B cell (primary cell): ENCODE measurements around the gene CACNA1D. TPM values are rescaled to one million over a fixed set of nuclear protein-coding genes. Genes with fewer than 3 reads are reported as not detected.

ENCODE experiments used
- ATAC-seq: fragments of 200-7000 bp; cut with Tn5 transposase; one replicate; pipeline ENCODE4 v1.10.0; 2021; ENCODE audit warnings: low read depth, mild to moderate bottlenecking, moderate number of reproducible peaks, moderate library complexity
- CTCF ChIA-PET: fragments of 350-600 bp; sonication (Branson Sonifier 250); formaldehyde crosslinking; loops from one replicate; lab custom pipeline; 2021; ENCODE audit warnings: antibody characterized with exemption, inconsistent platforms; lab: Charles Lee
- POLR2A ChIA-PET: fragments of 350-600 bp; sonication (Branson Sonifier 250); formaldehyde crosslinking; loops from one replicate; lab custom pipeline; 2021; ENCODE audit warnings: antibody characterized with exemption; lab: Charles Lee
- DNase-seq: peaks from one replicate; pipeline ENCODE4 v3.0.0; 2013
- H2AFZ ChIP-seq: 2 replicates; pipeline ENCODE4 v1.6.1; 2012; ENCODE audit warnings: mild to moderate bottlenecking, low read depth, low read length; ENCODE audit not compliant: insufficient read depth, poor library complexity, severe bottlenecking
- H3K27ac ChIP-seq, 2 donors: 1 replicate in 1 of 2; 2 replicates in 1 of 2; pipeline ENCODE4 v1.5.1; 2012 to 2013; ENCODE audit warnings: low read length in 2 of 2, mild to moderate bottlenecking in 2 of 2, moderate library complexity in 1 of 2
- H3K27me3 ChIP-seq, 4 experiments: fragments of 200-600 bp in 1 of 4; sonication (generic) in 1 of 4; replicated peaks in 1 of 4; 1 replicate in 2 of 4; 2 replicates in 2 of 4; pipeline versions ENCODE4 v1.6.1 to v1.7.0; 2013 to 2016; ENCODE audit warnings: low read length in 3 of 4, mild to moderate bottlenecking in 2 of 4, mixed read lengths in 1 of 4, moderate library complexity in 1 of 4; ENCODE audit not compliant: insufficient read depth in 4 of 4, control insufficient read depth in 3 of 4; ENCODE audit errors: control extremely low read depth in 1 of 4
- H3K36me3 ChIP-seq, 2 experiments: replicated peaks in 1 of 2; 1 replicate in 1 of 2; 2 replicates in 1 of 2; pipeline versions ENCODE4 v1.6.1 to v1.7.1; 2013; ENCODE audit warnings: low read length in 1 of 2; ENCODE audit not compliant: insufficient read depth in 2 of 2, control insufficient read depth in 1 of 2; ENCODE audit errors: control extremely low read depth in 1 of 2, extremely low read depth in 1 of 2
- H3K4me1 ChIP-seq, 2 donors: fragments of 200-600 bp in 1 of 2; sonication (generic) in 1 of 2; 1 replicate in 1 of 2; 2 replicates in 1 of 2; pipeline versions ENCODE4 v1.5.1 to v1.6.1; 2013 to 2017; ENCODE audit warnings: low read length in 2 of 2; ENCODE audit not compliant: control insufficient read depth in 2 of 2, insufficient read depth in 2 of 2
- H3K4me2 ChIP-seq: replicated peaks from 2 replicates; pipeline ENCODE3; 2012; ENCODE audit warnings: mild to moderate bottlenecking, low read depth, low read length; ENCODE audit not compliant: poor library complexity, severe bottlenecking
- H3K4me3 ChIP-seq, 5 experiments: fragments of 200-600 bp in 1 of 5; sonication (generic) in 1 of 5; 1 replicate in 3 of 5; 2 replicates in 2 of 5; pipeline versions ENCODE4 v1.5.1 to v1.7.0; 2011 to 2016; ENCODE audit warnings: low read length in 4 of 5, mild to moderate bottlenecking in 4 of 5, low read depth in 2 of 5, control low read depth in 1 of 5, moderate library complexity in 1 of 5; ENCODE audit not compliant: insufficient read depth in 1 of 5; ENCODE audit errors: control extremely low read depth in 1 of 5, extremely low read depth in 1 of 5
- H3K79me2 ChIP-seq: fragments of 200-600 bp; sonication (generic); one replicate; pipeline ENCODE4 v1.6.0; 2016; ENCODE audit warnings: low read length; ENCODE audit not compliant: control insufficient read depth, insufficient read depth
- H3K9ac ChIP-seq: fragments of 200-600 bp; sonication (generic); 2 replicates; pipeline ENCODE4 v1.6.1; 2017; ENCODE audit warnings: mild to moderate bottlenecking, low read length, moderate library complexity
- H3K9me3 ChIP-seq, 3 donors: one replicate each; pipeline versions ENCODE4 v1.6.1 to v1.7.1; 2013; ENCODE audit warnings: low read length in 2 of 3; ENCODE audit not compliant: control insufficient read depth in 2 of 3, insufficient read depth in 1 of 3; ENCODE audit errors: control extremely low read depth in 1 of 3
- H4K20me1 ChIP-seq: 2 replicates; pipeline ENCODE4 v1.6.0; 2012; ENCODE audit warnings: mild to moderate bottlenecking, low read length; ENCODE audit not compliant: insufficient read depth, control insufficient read depth, poor library complexity, severe bottlenecking
- H3K27ac Mint-ChIP-seq: one replicate; pipeline ENCODE4 v1.8.0; 2021; ENCODE audit warnings: mixed read lengths
- H3K27me3 Mint-ChIP-seq: one replicate; pipeline ENCODE4 v1.8.0; 2021; ENCODE audit warnings: mixed read lengths
- H3K4me1 Mint-ChIP-seq: one replicate; pipeline ENCODE4 v1.8.0; 2021; ENCODE audit warnings: mixed read lengths
- H3K4me3 Mint-ChIP-seq: one replicate; pipeline ENCODE4 v1.8.0; 2021; ENCODE audit warnings: mixed read lengths
- H3K9me3 Mint-ChIP-seq: one replicate; pipeline ENCODE4 v1.8.0; 2022; ENCODE audit warnings: mixed read lengths; ENCODE audit not compliant: insufficient read depth
- CTCF ChIP-seq: fragments of 200-600 bp; IDR thresholded peaks from one replicate; pipeline ENCODE4 v1.8.0; 2022; ENCODE audit warnings: antibody characterized with exemption, mild to moderate bottlenecking
- EZH2 ChIP-seq: IDR thresholded peaks from 2 replicates; pipeline ENCODE4 v1.6.1; 2012; ENCODE audit warnings: borderline replicate concordance, low read depth, mild to moderate bottlenecking, moderate library complexity, low read length; ENCODE audit not compliant: insufficient read depth, poor library complexity, severe bottlenecking
- WGBS: methylation state at CpG from one replicate; pipeline ENCODE4 v1.1.5; 2013; ENCODE audit warnings: missing lambda C conversion rate; ENCODE audit not compliant: insufficient coverage; 5-methylcytosine and 5-hydroxymethylcytosine counted together
- intact Hi-C: fragments of 100-400 bp; cut with micrococcal nuclease; formaldehyde crosslinking; loops from one replicate; pipeline ENCODE4 v1.10.0; 2022
- polyA plus RNA-seq: library from polyadenylated mRNA; depleted of rRNA; stranded (reverse); fragments of >200 nt; gene quantifications from 2 replicates; pipeline ENCODE4 v1.2.3, GENCODE V29; 2012
- total RNA-seq, 2 donors: library from RNA; stranded (reverse); fragments of 120-200 nt in 1 of 2; gene quantifications; 1 replicate in 1 of 2; 2 replicates in 1 of 2; pipeline versions ENCODE4 v1.2.3 to v1.2.4, GENCODE V29; 2013 to 2022

The CACNA1D gene
- total and polyA plus RNA-seq, 2 donors (not counting 1 experiment from before 2014, with no cell fraction given): 0.06 to 0.07 TPM

- Histone ChIP-seq H3K9me3 (no peaks in the 10 kb centered on the region), H3K27me3 (no peaks in the 10 kb centered on the region), H3K4me3 (no peak overlapping the region), H4K20me1 (no peaks in the 10 kb centered on the region), H3K79me2 (no peaks in the 10 kb centered on the region), H3K27ac (no peak overlapping the region), H3K36me3 (no peaks in the 10 kb centered on the region), H3K4me1 (peaks cover 0 to 11% of the 10 kb centered on the region in 2 donors), H2AFZ (no peak overlapping the region), H3K4me2 (no peak overlapping the region), H3K9ac (no peak overlapping the region)
- WGBS: 78% methylated on average over 2 of the region's 3 CpGs
- Mint-ChIP-seq H3K27ac (no peak overlapping the region), H3K4me1 (peaks cover 15% of the 10 kb centered on the region), H3K9me3 (no peaks in the 10 kb centered on the region), H3K27me3 (no peaks in the 10 kb centered on the region), H3K4me3 (no peak overlapping the region)
- intact Hi-C loops: no loop called here
- ATAC-seq (no peak), DNase-seq (no peak)
- TF ChIP-seq EZH2 (no peak), CTCF (no peak)
- POLR2A ChIA-PET: no interaction called here
- CTCF ChIA-PET: no interaction called here
Observed at GRCh38 chr3:53595660-53596059, 101.2 kb downstream of the CACNA1D start.

- H3K9me3 ChIP-seq: no peaks in the 10 kb centered on the region
- H3K27me3 Mint-ChIP-seq: no peaks in the 10 kb centered on the region
- H3K4me1 ChIP-seq: peaks cover 0 to 8% of the 10 kb centered on the region in 2 donors
- no peak overlapping the region for H3K4me2 ChIP-seq
- no peak for ATAC-seq
- intact Hi-C loops: no loop called here
- H3K27me3 ChIP-seq: no peaks in the 10 kb centered on the region
- 18% methylated on average over 4 of the region's 4 CpGs for WGBS
- no peak overlapping the region for H3K4me3 Mint-ChIP-seq
- CTCF ChIA-PET: no interaction called here
- H3K36me3 ChIP-seq: no peaks in the 10 kb centered on the region
- TF ChIP-seq EZH2 (no peak), CTCF (no peak)
- H3K4me3 ChIP-seq: no peak overlapping the region
- H3K9ac ChIP-seq: no peak overlapping the region
- no peak for DNase-seq
- H3K79me2 ChIP-seq: no peaks in the 10 kb centered on the region
- no peak overlapping the region for H2AFZ ChIP-seq
- H3K4me1 Mint-ChIP-seq: peaks cover 11% of the 10 kb centered on the region
- H3K27ac ChIP-seq: no peak overlapping the region
- no peaks in the 10 kb centered on the region for H3K9me3 Mint-ChIP-seq
- POLR2A ChIA-PET: no interaction called here
- no peak overlapping the region for H3K27ac Mint-ChIP-seq
- no peaks in the 10 kb centered on the region for H4K20me1 ChIP-seq
Observed at GRCh38 chr3:53597136-53597915, 102.9 kb downstream of the CACNA1D start.
